Activated T-helper 17 cell treated with anti-CD3 and anti-CD28 coated beads, Interleukin-2, amount 50 U/mL, for 72 hours (primary cell): Measurements from ENCODE around the gene NFE2L2. TPM values are rescaled to one million over a fixed set of nuclear protein-coding genes. Genes with fewer than 3 reads are reported as not detected.
"Not testable (repeated sequence)": the region's sequence is repeated elsewhere in the genome, so short reads cannot be mapped to it uniquely, and the experiment has no call there.

Source experiments
- ATAC-seq: fragments of 150-1000 bp; cut with Tn5 transposase; replicated peaks from 2 replicates; pipeline ENCODE4 v1.10.0; 2021; ENCODE audit warnings: mild to moderate bottlenecking, moderate library complexity
- H3K27ac Mint-ChIP-seq: one replicate; pipeline ENCODE4 v1.8.0; 2022; ENCODE audit warnings: mixed read lengths
- H3K27me3 Mint-ChIP-seq: one replicate; pipeline ENCODE4 v1.8.0; 2022; ENCODE audit warnings: mixed read lengths
- H3K36me3 Mint-ChIP-seq: one replicate; pipeline ENCODE4 v1.8.0; 2022; ENCODE audit warnings: low read depth, mild to moderate bottlenecking, mixed read lengths
- H3K4me1 Mint-ChIP-seq: one replicate; pipeline ENCODE4 v1.8.0; 2022; ENCODE audit warnings: mixed read lengths
- H3K4me3 Mint-ChIP-seq: one replicate; pipeline ENCODE4 v1.8.0; 2022; ENCODE audit warnings: mild to moderate bottlenecking, mixed read lengths
- H3K9me3 Mint-ChIP-seq: one replicate; pipeline ENCODE4 v1.8.0; 2022; ENCODE audit warnings: mixed read lengths
- total RNA-seq, 2 donors: library from RNA; stranded (reverse); gene quantifications; one replicate each; pipeline ENCODE4 v1.2.3, GENCODE V29; 2022

NFE2L2 gene
- total RNA-seq, 2 donors from 2014 or later, result 39.3 to 49.4 TPM

GRCh38 chr2:177255227-177255601 lies 9.3 kb downstream of the NFE2L2 start:
- no peak for ATAC-seq
- peaks cover 60% of the 10 kb centered on the region for H3K4me1 Mint-ChIP-seq
- H3K27ac Mint-ChIP-seq, result peak overlapping the region; percentile 62
- peaks cover 87% of the 10 kb centered on the region for H3K36me3 Mint-ChIP-seq
- H3K27me3 Mint-ChIP-seq, result no peaks in the 10 kb centered on the region
- H3K4me3 Mint-ChIP-seq, result peak overlapping the region; percentile 13
- H3K9me3 Mint-ChIP-seq, result no peaks in the 10 kb centered on the region

- Mint-ChIP-seq H3K9me3 (no peaks in the 10 kb centered on the region), H3K4me1 (peaks cover 57% of the 10 kb centered on the region), H3K27me3 (no peaks in the 10 kb centered on the region), H3K4me3 (peak overlapping the region; percentile 13), H3K27ac (peak overlapping the region; percentile 62), H3K36me3 (peaks cover 83% of the 10 kb centered on the region)
- ATAC-seq, result no peak
These were observed 9.9 kb downstream of the NFE2L2 start for GRCh38 chr2:177254433-177255226.

GRCh38 chr2:177253704-177254103 lies 10.8 kb downstream of the NFE2L2 start:
- Mint-ChIP-seq H3K4me1 (peaks cover 59% of the 10 kb centered on the region), H3K4me3 (no peak overlapping the region), H3K9me3 (no peaks in the 10 kb centered on the region), H3K27ac (peak overlapping the region; percentile 62), H3K27me3 (no peaks in the 10 kb centered on the region), H3K36me3 (peaks cover 80% of the 10 kb centered on the region)
- ATAC-seq, result no peak

- Mint-ChIP-seq H3K36me3 (peaks cover 77% of the 10 kb centered on the region), H3K27me3 (no peaks in the 10 kb centered on the region), H3K4me1 (peaks cover 56% of the 10 kb centered on the region), H3K27ac (peak overlapping the region; percentile 62), H3K4me3 (peak overlapping the region; percentile 57), H3K9me3 (no peaks in the 10 kb centered on the region)
- no peak for ATAC-seq
These were observed 11.6 kb downstream of the NFE2L2 start for GRCh38 chr2:177252808-177253531.

GRCh38 chr2:177251165-177251542 lies 13.4 kb downstream of the NFE2L2 start:
- H3K9me3 Mint-ChIP-seq, result no peaks in the 10 kb centered on the region
- no peak for ATAC-seq
- H3K4me1 Mint-ChIP-seq, result peaks cover 47% of the 10 kb centered on the region
- H3K4me3 Mint-ChIP-seq, result peak overlapping the region; percentile 57
- H3K27me3 Mint-ChIP-seq, result no peaks in the 10 kb centered on the region
- peak overlapping the region; percentile 62 for H3K27ac Mint-ChIP-seq
- peaks cover 63% of the 10 kb centered on the region for H3K36me3 Mint-ChIP-seq

GRCh38 chr2:177250461-177250860 lies 14.1 kb downstream of the NFE2L2 start:
- Mint-ChIP-seq H3K9me3 (no peaks in the 10 kb centered on the region), H3K36me3 (peaks cover 59% of the 10 kb centered on the region), H3K4me1 (peaks cover 45% of the 10 kb centered on the region), H3K4me3 (peak overlapping the region; percentile 57), H3K27ac (peak overlapping the region; percentile 62), H3K27me3 (no peaks in the 10 kb centered on the region)
- no peak for ATAC-seq

- no peaks in the 10 kb centered on the region for H3K9me3 Mint-ChIP-seq
- no peak for ATAC-seq
- peak overlapping the region; percentile 33 for H3K27ac Mint-ChIP-seq
These were observed 15.5 kb downstream of the NFE2L2 start for GRCh38 chr2:177249038-177249437.

GRCh38 chr2:177247693-177248262 lies 16.7 kb downstream of the NFE2L2 start:
- peaks cover 53% of the 10 kb centered on the region for H3K36me3 Mint-ChIP-seq
- no peaks in the 10 kb centered on the region for H3K9me3 Mint-ChIP-seq
- ATAC-seq, result no peak
- H3K27me3 Mint-ChIP-seq, result no peaks in the 10 kb centered on the region
- H3K4me1 Mint-ChIP-seq, result peaks cover 42% of the 10 kb centered on the region
- peak overlapping the region; percentile 61 for H3K27ac Mint-ChIP-seq
- no peak overlapping the region for H3K4me3 Mint-ChIP-seq

More at GRCh38 chr2:177249038-177249437, 15.5 kb downstream of the NFE2L2 start:
- Mint-ChIP-seq H3K36me3 (peaks cover 57% of the 10 kb centered on the region), H3K27me3 (no peaks in the 10 kb centered on the region), H3K4me1 (peaks cover 45% of the 10 kb centered on the region), H3K4me3 (no peak overlapping the region)

- H3K27me3 Mint-ChIP-seq, ATAC-seq, H3K9me3 Mint-ChIP-seq, H3K4me3 Mint-ChIP-seq: not testable (repeated sequence)
- peaks cover 46% of the 10 kb centered on the region for H3K4me1 Mint-ChIP-seq
- peak overlapping the region; percentile 92 for H3K27ac Mint-ChIP-seq
- H3K36me3 Mint-ChIP-seq, result peaks cover 53% of the 10 kb centered on the region
These were observed 17.9 kb downstream of the NFE2L2 start for GRCh38 chr2:177246523-177247030.

- H3K27ac Mint-ChIP-seq, result peak overlapping the region; percentile 92
- H3K9me3 Mint-ChIP-seq, result no peaks in the 10 kb centered on the region
- no peak for ATAC-seq
- peaks cover 53% of the 10 kb centered on the region for H3K36me3 Mint-ChIP-seq
- no peaks in the 10 kb centered on the region for H3K27me3 Mint-ChIP-seq
- H3K4me1 Mint-ChIP-seq, result peaks cover 46% of the 10 kb centered on the region
- H3K4me3 Mint-ChIP-seq, result peak overlapping the region; percentile 63
These were observed 18.5 kb downstream of the NFE2L2 start for GRCh38 chr2:177246000-177246399.

- ATAC-seq, result peak; percentile 53
- Mint-ChIP-seq H3K27ac (peak overlapping the region; percentile 92), H3K4me1 (peaks cover 50% of the 10 kb centered on the region), H3K27me3 (no peaks in the 10 kb centered on the region), H3K9me3 (no peaks in the 10 kb centered on the region), H3K36me3 (peaks cover 55% of the 10 kb centered on the region), H3K4me3 (peak overlapping the region; percentile 63)
These were observed 19.5 kb downstream of the NFE2L2 start for GRCh38 chr2:177245010-177245422.

GRCh38 chr2:177244244-177244771 lies 20.2 kb downstream of the NFE2L2 start:
- no peaks in the 10 kb centered on the region for H3K27me3 Mint-ChIP-seq
- peak overlapping the region; percentile 63 for H3K4me3 Mint-ChIP-seq
- H3K36me3 Mint-ChIP-seq, result peaks cover 59% of the 10 kb centered on the region
- H3K27ac Mint-ChIP-seq, result peak overlapping the region; percentile 92
- no peaks in the 10 kb centered on the region for H3K9me3 Mint-ChIP-seq
- H3K4me1 Mint-ChIP-seq, result peaks cover 53% of the 10 kb centered on the region
- peak; percentile 72 for ATAC-seq

GRCh38 chr2:177243476-177243875 lies 21.1 kb downstream of the NFE2L2 start:
- Mint-ChIP-seq H3K4me1 (peaks cover 55% of the 10 kb centered on the region), H3K27ac (peak overlapping the region; percentile 91), H3K27me3 (no peaks in the 10 kb centered on the region), H3K9me3 (no peaks in the 10 kb centered on the region), H3K4me3 (peak overlapping the region; percentile 63), H3K36me3 (peaks cover 62% of the 10 kb centered on the region)
- ATAC-seq, result no peak

- ATAC-seq, result no peak
- Mint-ChIP-seq H3K27ac (peak overlapping the region; percentile 91), H3K4me1 (peaks cover 58% of the 10 kb centered on the region), H3K27me3 (no peaks in the 10 kb centered on the region), H3K36me3 (peaks cover 64% of the 10 kb centered on the region), H3K4me3 (peak overlapping the region; percentile 63), H3K9me3 (no peaks in the 10 kb centered on the region)
These were observed 21.5 kb downstream of the NFE2L2 start for GRCh38 chr2:177243073-177243472.
